ENCODE results near the gene PRXL2C. TPM values are rescaled to one million over a fixed set of nuclear protein-coding genes. Genes with fewer than 3 reads are reported as not detected.

The PRXL2C gene
- polyA plus RNA-seq, 2 of the 4 experiments (the other 2 are of a cell fraction) = 7.9 to 11.4 TPM

DNA sequence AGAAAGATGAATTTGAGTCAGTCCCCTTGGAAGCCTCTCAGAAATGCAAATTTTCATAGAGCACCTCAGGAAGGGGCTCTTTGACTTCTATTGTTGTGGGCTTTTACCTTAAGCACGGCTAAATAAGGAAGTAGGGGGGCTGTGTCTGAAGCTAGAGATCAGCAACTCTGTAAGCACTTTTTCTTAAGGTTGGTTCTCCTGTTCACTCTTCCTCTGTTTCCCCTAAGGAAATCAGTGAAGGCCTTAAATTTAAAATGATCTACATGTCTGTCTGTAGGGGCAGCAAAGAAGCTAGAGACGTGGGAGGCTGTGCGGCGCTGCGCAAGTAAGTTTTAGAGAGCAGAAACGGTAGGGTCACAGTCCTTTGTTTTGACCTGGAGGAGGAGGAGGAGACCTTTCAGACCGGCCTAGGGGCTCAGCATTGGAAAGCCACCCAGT, 34.3 kb downstream of the PRXL2C start:
- WGBS (ENCODE audit: missing lambda C conversion rate) = 78% methylated on average over 7 of the region's 7 CpGs
- no peak overlapping the region for H3K4me3 ChIP-seq
- ChIA-PET CTCF (interaction anchor here (0.9 to 2.0 kb wide), 2 partner anchors 13 to 171 kb away, joined by 5 to 7 read pairs; partner anchors contain the start of gene HABP4), POLR2A (no interaction called here)
- no peak overlapping the region for H3K4me2 ChIP-seq
- no peak for ATAC-seq
- no peaks in the 10 kb centered on the region for H3K9me3 ChIP-seq
- peaks cover 8% of the 10 kb centered on the region; the same call in 1 of the 3 replicates for H3K4me1 ChIP-seq
- FAIRE-seq = no peak
- DNase-seq (ENCODE audit: low read depth in 1 of 2, low spot score in 1 of 2) = no peak
- TF ChIP-seq FOSB (CRISPR knock-in tag; IDR thresholded peaks at IDR 0.05) (no peak), RNF2 (IDR thresholded peaks at IDR 0.05; ENCODE audit: borderline replicate concordance, low read depth) (no peak), FOXS1 (CRISPR knock-in tag; IDR thresholded peaks at IDR 0.05) (no peak), CEBPB (IDR thresholded peaks at IDR 0.05) (no peak)
- TF ChIP-seq, protein P1, sequence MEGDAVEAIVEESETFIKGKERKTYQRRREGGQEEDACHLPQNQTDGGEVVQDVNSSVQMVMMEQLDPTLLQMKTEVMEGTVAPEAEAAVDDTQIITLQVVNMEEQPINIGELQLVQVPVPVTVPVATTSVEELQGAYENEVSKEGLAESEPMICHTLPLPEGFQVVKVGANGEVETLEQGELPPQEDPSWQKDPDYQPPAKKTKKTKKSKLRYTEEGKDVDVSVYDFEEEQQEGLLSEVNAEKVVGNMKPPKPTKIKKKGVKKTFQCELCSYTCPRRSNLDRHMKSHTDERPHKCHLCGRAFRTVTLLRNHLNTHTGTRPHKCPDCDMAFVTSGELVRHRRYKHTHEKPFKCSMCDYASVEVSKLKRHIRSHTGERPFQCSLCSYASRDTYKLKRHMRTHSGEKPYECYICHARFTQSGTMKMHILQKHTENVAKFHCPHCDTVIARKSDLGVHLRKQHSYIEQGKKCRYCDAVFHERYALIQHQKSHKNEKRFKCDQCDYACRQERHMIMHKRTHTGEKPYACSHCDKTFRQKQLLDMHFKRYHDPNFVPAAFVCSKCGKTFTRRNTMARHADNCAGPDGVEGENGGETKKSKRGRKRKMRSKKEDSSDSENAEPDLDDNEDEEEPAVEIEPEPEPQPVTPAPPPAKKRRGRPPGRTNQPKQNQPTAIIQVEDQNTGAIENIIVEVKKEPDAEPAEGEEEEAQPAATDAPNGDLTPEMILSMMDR (IDR thresholded peaks at IDR 0.05) = no peak
- TF ChIP-seq, protein P2, sequence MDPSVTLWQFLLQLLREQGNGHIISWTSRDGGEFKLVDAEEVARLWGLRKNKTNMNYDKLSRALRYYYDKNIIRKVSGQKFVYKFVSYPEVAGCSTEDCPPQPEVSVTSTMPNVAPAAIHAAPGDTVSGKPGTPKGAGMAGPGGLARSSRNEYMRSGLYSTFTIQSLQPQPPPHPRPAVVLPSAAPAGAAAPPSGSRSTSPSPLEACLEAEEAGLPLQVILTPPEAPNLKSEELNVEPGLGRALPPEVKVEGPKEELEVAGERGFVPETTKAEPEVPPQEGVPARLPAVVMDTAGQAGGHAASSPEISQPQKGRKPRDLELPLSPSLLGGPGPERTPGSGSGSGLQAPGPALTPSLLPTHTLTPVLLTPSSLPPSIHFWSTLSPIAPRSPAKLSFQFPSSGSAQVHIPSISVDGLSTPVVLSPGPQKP (IDR thresholded peaks at IDR 0.05; ENCODE audit: low read depth, low read length) = no peak
- no peak overlapping the region for H3K27ac ChIP-seq

DNA sequence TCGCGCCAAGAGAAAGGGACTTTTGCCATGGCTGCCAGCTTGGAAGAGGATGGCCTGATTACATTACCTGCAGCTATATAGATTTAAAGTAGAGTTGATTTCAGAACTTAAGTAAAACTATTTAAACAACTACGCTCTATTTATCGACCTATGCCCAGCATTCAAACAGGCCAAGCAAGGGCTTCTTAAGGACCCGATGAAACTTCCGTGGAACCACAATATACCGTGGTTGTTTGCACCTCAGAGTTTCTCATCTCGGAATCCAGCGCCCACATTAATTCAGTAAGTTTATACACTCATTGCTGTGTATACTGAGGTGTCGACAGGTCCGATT, 35.0 kb downstream of the PRXL2C start:
- peak overlapping the region; percentile 48 to 95; a peak in 5 of 6 replicates for H3K27ac ChIP-seq
- ChIA-PET POLR2A (no interaction called here), CTCF (interaction anchor here (0.6 to 2.0 kb wide), 5 partner anchors 8 to 171 kb away, joined by 3 to 7 read pairs (median 4); partner anchors contain the start of gene HABP4)
- H3K4me1 ChIP-seq = peaks cover 9% of the 10 kb centered on the region; the same call in 2 of the 3 replicates
- WGBS (ENCODE audit: missing lambda C conversion rate) = 83% methylated on average over 11 of the region's 11 CpGs
- no peak for DNase-seq (ENCODE audit: low read depth in 1 of 2, low spot score in 1 of 2)
- no peak for FAIRE-seq
- TF ChIP-seq NFE2L2 (conservative IDR thresholded peaks at IDR 0.05; ENCODE audit: low read length) (no peak), EP300 (IDR thresholded peaks at IDR 0.05) (no peak)
- no peak; a peak in 1 of 6 replicates for ATAC-seq
- H3K9me3 ChIP-seq = no peaks in the 10 kb centered on the region
- H3K4me2 ChIP-seq = peak overlapping the region; percentile 97
- peak overlapping the region; percentile 98 for H3K4me3 ChIP-seq

DNA sequence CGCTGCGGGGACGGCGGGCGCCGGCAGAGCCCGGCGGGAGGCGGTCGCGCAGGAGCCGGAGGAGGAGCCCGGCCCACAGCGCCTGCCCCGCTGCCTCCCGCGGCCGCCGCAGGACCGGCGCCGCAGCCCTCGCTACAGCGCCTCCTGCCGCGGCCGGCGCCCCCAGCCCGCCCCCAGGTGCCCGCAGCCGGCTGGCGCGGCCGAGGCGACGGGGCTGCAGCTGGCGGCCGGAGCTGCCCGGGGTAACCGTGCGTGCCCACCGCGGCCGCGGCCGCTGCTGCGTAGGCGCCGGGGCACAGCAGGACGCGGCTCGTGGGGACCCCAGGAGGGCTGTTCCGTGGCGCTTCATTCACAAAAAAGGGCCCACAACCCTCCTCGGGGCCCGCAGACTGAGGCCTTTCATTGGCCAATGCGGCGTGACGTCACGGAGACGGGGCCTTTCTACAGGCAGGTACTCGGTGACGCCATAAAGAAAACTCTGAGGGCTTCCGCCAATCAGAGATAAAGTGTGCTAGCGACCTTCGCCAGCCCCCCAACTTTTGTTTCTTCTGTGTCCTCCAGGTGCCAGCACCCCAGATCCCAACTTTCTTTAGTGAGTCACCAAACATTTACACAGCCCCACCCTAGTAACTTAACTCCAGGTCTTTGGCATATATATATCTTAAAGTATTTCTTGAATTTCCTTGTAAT, 35.5 kb downstream of the PRXL2C start, which contains the start of gene CDC14B:
CDC14B (minus strand) TSS at position 353 of the 690 bp plus-strand sequence. CDS start 465 bp downstream, outside the sequence.
- ATAC-seq (peak; percentile 85 to 93), DNase-seq (ENCODE audit: low read depth in 1 of 2, low spot score in 1 of 2) (peak; percentile 90 to 96), FAIRE-seq (no peak)
- Histone ChIP-seq H3K9me3 (no peaks in the 10 kb centered on the region), H3K4me3 (peak within 1 kb of the TSS; percentile 98), H3K4me1 (peaks cover 14% of the 10 kb centered on the region), H3K27ac (peak within 1 kb of the TSS; percentile 81 to 95), H3K4me2 (peak within 1 kb of the TSS; percentile 97)
- POLR2A ChIA-PET = no interaction called here
- 3% methylated on average over 30 of the region's 66 CpGs for WGBS (ENCODE audit: missing lambda C conversion rate)
- TF ChIP-seq RFX5 (IDR thresholded peaks at IDR 0.05) (peak; percentile 91), JUN (IDR thresholded peaks at IDR 0.05) (peak; percentile 32 to 36; a peak in 2 of 5 replicates), HOXB13 (CRISPR knock-in tag; IDR thresholded peaks at IDR 0.05; ENCODE audit: low read depth) (no peak), PHF8 (IDR thresholded peaks at IDR 0.05; ENCODE audit: borderline replicate concordance, low read depth) (peak; percentile 25; the same call in 1 of the 2 replicates), SMC3 (IDR thresholded peaks at IDR 0.05) (peak; percentile 43; the same call in 1 of the 3 replicates), POLR2A (IDR thresholded peaks at IDR 0.05; ENCODE audit: low read length) (peak; percentile 57), FOSL2 (IDR thresholded peaks at IDR 0.05) (no peak), FOSL2 (CRISPR knock-in tag; IDR thresholded peaks at IDR 0.05) (peak; percentile 25), MAFK (IDR thresholded peaks at IDR 0.05; ENCODE audit: partially characterized antibody) (no peak)
- TF ChIP-seq, protein P1 (IDR thresholded peaks at IDR 0.05) = peak; percentile 56
- TF ChIP-seq, protein P3, sequence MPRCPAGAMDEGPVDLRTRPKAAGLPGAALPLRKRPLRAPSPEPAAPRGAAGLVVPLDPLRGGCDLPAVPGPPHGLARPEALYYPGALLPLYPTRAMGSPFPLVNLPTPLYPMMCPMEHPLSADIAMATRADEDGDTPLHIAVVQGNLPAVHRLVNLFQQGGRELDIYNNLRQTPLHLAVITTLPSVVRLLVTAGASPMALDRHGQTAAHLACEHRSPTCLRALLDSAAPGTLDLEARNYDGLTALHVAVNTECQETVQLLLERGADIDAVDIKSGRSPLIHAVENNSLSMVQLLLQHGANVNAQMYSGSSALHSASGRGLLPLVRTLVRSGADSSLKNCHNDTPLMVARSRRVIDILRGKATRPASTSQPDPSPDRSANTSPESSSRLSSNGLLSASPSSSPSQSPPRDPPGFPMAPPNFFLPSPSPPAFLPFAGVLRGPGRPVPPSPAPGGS (IDR thresholded peaks at IDR 0.05) = 0 out of 3 replicates have a peak, but pooled peaks have one; percentile 57
- CTCF ChIA-PET = interaction anchor here (0.6 to 2.0 kb wide), 11 partner anchors 9 to 298 kb away, joined by 3 to 7 read pairs (median 4); partner anchors contain the start of gene HABP4
